T-helper 1 cell treated with Interleukin-12 subunit alpha and Interleukin-12 subunit beta and Interleukin-4 antibody, amounts not matched to agents 30 μg/mL and 1 μg/mL, for 36 hours (primary cell): ENCODE results near the gene LRIG2.
"Not testable (repeated sequence)": the region's sequence is repeated elsewhere in the genome, so short reads cannot be mapped to it uniquely, and the experiment has no call there.

ENCODE experiments used
- H3K27ac Mint-ChIP-seq: one replicate; pipeline ENCODE4 v1.8.0; 2021; ENCODE audit warnings: mild to moderate bottlenecking, mixed read lengths
- H3K27me3 Mint-ChIP-seq: one replicate; pipeline ENCODE4 v1.8.0; 2021; ENCODE audit warnings: low read depth, mixed read lengths
- H3K36me3 Mint-ChIP-seq: one replicate; pipeline ENCODE4 v1.8.0; 2021; ENCODE audit warnings: low read depth, mixed read lengths
- H3K4me1 Mint-ChIP-seq: one replicate; pipeline ENCODE4 v1.8.0; 2021; ENCODE audit warnings: low read depth, mixed read lengths
- H3K4me3 Mint-ChIP-seq: one replicate; pipeline ENCODE4 v1.8.0; 2021; ENCODE audit warnings: mild to moderate bottlenecking, moderate library complexity, mixed read lengths
- H3K9me3 Mint-ChIP-seq: one replicate; pipeline ENCODE4 v1.8.0; 2021; ENCODE audit warnings: mixed read lengths

LRIG2 gene

GRCh38 chr1:113043144-113043488 is 29.9 kb upstream of the LRIG2 start:
- not testable (repeated sequence) for H3K27ac Mint-ChIP-seq, H3K4me3 Mint-ChIP-seq, H3K9me3 Mint-ChIP-seq, H3K27me3 Mint-ChIP-seq, H3K36me3 Mint-ChIP-seq
- H3K4me1 Mint-ChIP-seq = peaks cover 36% of the 10 kb centered on the region

GRCh38 chr1:113046569-113046968 is 26.4 kb upstream of the LRIG2 start:
- no peaks in the 10 kb centered on the region for H3K27me3 Mint-ChIP-seq
- H3K27ac Mint-ChIP-seq = peak overlapping the region; percentile 26
- peaks cover 39% of the 10 kb centered on the region for H3K4me1 Mint-ChIP-seq
- H3K9me3 Mint-ChIP-seq = no peaks in the 10 kb centered on the region
- H3K36me3 Mint-ChIP-seq = no peaks in the 10 kb centered on the region
- H3K4me3 Mint-ChIP-seq = peak overlapping the region; percentile 57

- Mint-ChIP-seq H3K9me3 (no peaks in the 10 kb centered on the region), H3K4me3 (no peak overlapping the region), H3K27ac (no peak overlapping the region), H3K36me3 (no peaks in the 10 kb centered on the region), H3K27me3 (no peaks in the 10 kb centered on the region), H3K4me1 (peaks cover 26% of the 10 kb centered on the region)
These were observed 24.9 kb upstream of the LRIG2 start for GRCh38 chr1:113048064-113048463.

GRCh38 chr1:113053344-113054126 is 19.5 kb upstream of the LRIG2 start:
- H3K27ac Mint-ChIP-seq = no peak overlapping the region
- H3K9me3 Mint-ChIP-seq = no peaks in the 10 kb centered on the region
- H3K4me3 Mint-ChIP-seq = no peak overlapping the region
- no peaks in the 10 kb centered on the region for H3K36me3 Mint-ChIP-seq
- peaks cover 15% of the 10 kb centered on the region for H3K4me1 Mint-ChIP-seq
- no peaks in the 10 kb centered on the region for H3K27me3 Mint-ChIP-seq

GRCh38 chr1:113055570-113055969 is 17.4 kb upstream of the LRIG2 start:
- Mint-ChIP-seq H3K36me3 (no peaks in the 10 kb centered on the region), H3K9me3 (no peaks in the 10 kb centered on the region), H3K4me1 (peaks cover 15% of the 10 kb centered on the region), H3K27me3 (no peaks in the 10 kb centered on the region), H3K27ac (no peak overlapping the region), H3K4me3 (no peak overlapping the region)

- no peak overlapping the region for H3K27ac Mint-ChIP-seq
- no peaks in the 10 kb centered on the region for H3K9me3 Mint-ChIP-seq
- H3K36me3 Mint-ChIP-seq = no peaks in the 10 kb centered on the region
- H3K27me3 Mint-ChIP-seq = no peaks in the 10 kb centered on the region
- peaks cover 12% of the 10 kb centered on the region for H3K4me1 Mint-ChIP-seq
- no peak overlapping the region for H3K4me3 Mint-ChIP-seq
These were observed 16.0 kb upstream of the LRIG2 start for GRCh38 chr1:113057006-113057405.

- H3K27me3 Mint-ChIP-seq = no peaks in the 10 kb centered on the region
- H3K9me3 Mint-ChIP-seq = no peaks in the 10 kb centered on the region
- H3K4me1 Mint-ChIP-seq = peaks cover 8% of the 10 kb centered on the region
- no peaks in the 10 kb centered on the region for H3K36me3 Mint-ChIP-seq
- no peak overlapping the region for H3K4me3 Mint-ChIP-seq
- H3K27ac Mint-ChIP-seq = no peak overlapping the region
These were observed 13.9 kb upstream of the LRIG2 start for GRCh38 chr1:113058941-113059706.

GRCh38 chr1:113063456-113063855 is 9.5 kb upstream of the LRIG2 start:
- H3K36me3 Mint-ChIP-seq = not testable (repeated sequence)

GRCh38 chr1:113072141-113072756 is 749 bp upstream of the LRIG2 start:
- peaks cover 1% of the 10 kb centered on the region for H3K36me3 Mint-ChIP-seq

More at GRCh38 chr1:113063456-113063855, 9.5 kb upstream of the LRIG2 start:
- not testable (repeated sequence) for H3K4me1 Mint-ChIP-seq, H3K27me3 Mint-ChIP-seq, H3K27ac Mint-ChIP-seq, H3K4me3 Mint-ChIP-seq, H3K9me3 Mint-ChIP-seq

GRCh38 chr1:113073479-113073950 is 517 bp downstream of the LRIG2 start:
- Mint-ChIP-seq H3K27me3 (no peaks in the 10 kb centered on the region), H3K27ac (peak overlapping the region; percentile 90), H3K4me1 (peaks cover 19% of the 10 kb centered on the region)

More at GRCh38 chr1:113072141-113072756, 749 bp upstream of the LRIG2 start:
- peaks cover 19% of the 10 kb centered on the region for H3K4me1 Mint-ChIP-seq
- H3K27ac Mint-ChIP-seq = peak overlapping the region; percentile 90
- peaks cover 3% of the 10 kb centered on the region for H3K27me3 Mint-ChIP-seq
- peak overlapping the region; percentile 97 for H3K4me3 Mint-ChIP-seq
- no peaks in the 10 kb centered on the region for H3K9me3 Mint-ChIP-seq

GRCh38 chr1:113074237-113074636 is 1.2 kb downstream of the LRIG2 start:
- Mint-ChIP-seq H3K27ac (peak overlapping the region; percentile 90), H3K27me3 (no peaks in the 10 kb centered on the region), H3K4me3 (peak overlapping the region; percentile 97), H3K4me1 (peaks cover 19% of the 10 kb centered on the region), H3K9me3 (no peaks in the 10 kb centered on the region), H3K36me3 (peaks cover 10% of the 10 kb centered on the region)

More at GRCh38 chr1:113073479-113073950, 517 bp downstream of the LRIG2 start:
- peaks cover 8% of the 10 kb centered on the region for H3K36me3 Mint-ChIP-seq
- H3K4me3 Mint-ChIP-seq = peak overlapping the region; percentile 97
- H3K9me3 Mint-ChIP-seq = no peaks in the 10 kb centered on the region

GRCh38 chr1:113077978-113078377 is 5.0 kb downstream of the LRIG2 start:
- not testable (repeated sequence) for H3K9me3 Mint-ChIP-seq, H3K27ac Mint-ChIP-seq, H3K27me3 Mint-ChIP-seq, H3K4me3 Mint-ChIP-seq
- H3K36me3 Mint-ChIP-seq = peaks cover 20% of the 10 kb centered on the region
- peaks cover 17% of the 10 kb centered on the region for H3K4me1 Mint-ChIP-seq

GRCh38 chr1:113086541-113086940 is 13.5 kb downstream of the LRIG2 start:
- H3K27ac Mint-ChIP-seq = no peak overlapping the region
- no peaks in the 10 kb centered on the region for H3K27me3 Mint-ChIP-seq
- peaks cover 6% of the 10 kb centered on the region for H3K9me3 Mint-ChIP-seq
- H3K4me3 Mint-ChIP-seq = no peak overlapping the region
- peaks cover 13% of the 10 kb centered on the region for H3K4me1 Mint-ChIP-seq
- H3K36me3 Mint-ChIP-seq = peaks cover 16% of the 10 kb centered on the region

- Mint-ChIP-seq H3K4me3 (no peak overlapping the region), H3K4me1 (peaks cover 14% of the 10 kb centered on the region), H3K27ac (no peak overlapping the region), H3K27me3 (no peaks in the 10 kb centered on the region), H3K36me3 (peaks cover 20% of the 10 kb centered on the region), H3K9me3 (no peaks in the 10 kb centered on the region)
These were observed 16.0 kb downstream of the LRIG2 start for GRCh38 chr1:113088972-113089371.
